Heart left ventricle (tissue), 13 donors: ENCODE measurements around the gene MRPL9.

Experiments used
- CTCF ChIP-seq, 12 donors: fragments of 200-600 bp; sonication (generic) in 4 of 12; IDR thresholded peaks; one replicate each; pipeline versions ENCODE4 v1.5.0 to v1.8.0; 2018 to 2022; ENCODE audit warnings: antibody characterized with exemption in 12 of 12, mild to moderate bottlenecking in 5 of 12
- POLR2A ChIP-seq, 2 donors: fragments of 450-650 bp; IDR thresholded peaks; one replicate each; pipeline ENCODE4 v1.6.1; 2017; ENCODE audit warnings: antibody characterized with exemption in 2 of 2, mild to moderate bottlenecking in 2 of 2, moderate library complexity in 2 of 2
- donor health status: ischemic (EF 13 %, LVEDD 7.1; RV severe dilation, severe dysfunction).
- donor health status: DM: no; HTN: yes; CAD: no.
- donor health status: DM: no; HTN: no; CAD: no.
- donor health status: ischemic (EF 25% LVEDD 6.9; RV normal size, moderate dysfunction).
- donor health status: ischemic (EF 25% LVEDD 5.7; RV mildly dilated, moderate dysfunction).
- donor health status: ischemic (EF 35%, LVEDD 5.7; RV mildly dilated, moderate dysfunction).
- donor health status: nonischemic (EF 11% LVEDD 7.7; RV severe dilation, severe dysfunction).
- donor health status: DM: yes; HTN: yes; CAD: no.
- donor health status: PGD.
- donor health status: ischemic (EF 29% LVEDD 5.4; RV normal size, mild dysfunction).
- donor health status: nonischemic (EF 23%, LVEDD 6.1; RV moderate dilation, normal function).

DNA sequence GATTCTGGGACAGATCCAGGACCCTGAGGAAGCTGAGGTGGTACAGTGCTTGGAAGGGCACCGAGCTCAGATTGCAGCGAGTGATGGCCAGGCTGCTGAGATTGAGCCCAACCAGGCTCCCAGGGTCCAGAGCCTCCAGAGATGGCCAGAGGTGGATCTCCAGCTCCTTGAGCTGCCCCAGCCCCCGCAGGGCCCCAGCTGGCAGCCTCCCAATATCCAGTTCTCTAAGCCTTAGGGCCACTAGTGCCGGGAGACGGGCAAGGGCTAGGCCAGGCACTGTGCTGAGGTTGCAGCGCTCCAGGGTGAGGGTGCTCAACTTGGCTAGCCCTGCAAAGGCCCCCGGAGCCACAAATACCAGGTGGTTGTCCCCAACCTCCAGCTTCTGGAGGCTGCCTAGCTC lies 38.5 kb upstream of the MRPL9 start:
- no peak for TF ChIP-seq CTCF (IDR thresholded peaks at IDR 0.05)
- TF ChIP-seq POLR2A (IDR thresholded peaks at IDR 0.05), result no peak
